Measurements from ENCODE around the gene SNRNP48. TPM values are rescaled to one million over a fixed set of nuclear protein-coding genes. Genes with fewer than 3 reads are reported as not detected.

SNRNP48 gene
- polyA plus RNA-seq, 1 donor (not counting 4 experiments of a cell fraction or from before 2014, with no cell fraction given), result 12.2 TPM

- no peak overlapping the region for H3K4me3 ChIP-seq (ENCODE audit: control insufficient read depth in 2 of 3, extremely low read depth in 1 of 3, insufficient read depth in 2 of 3, low read depth in 1 of 3, low read length in 3 of 3)
- TF ChIP-seq EZH2 (IDR thresholded peaks at IDR 0.05; ENCODE audit: low read length) (no peak), CTCF (optimal IDR thresholded peaks at IDR 0.05 in 1 of 3, IDR thresholded peaks at IDR 0.05 in 1 of 3, conservative IDR thresholded peaks at IDR 0.05 in 1 of 3; ENCODE audit: extremely low read depth in 1 of 3, insufficient read depth in 2 of 3, low read length in 3 of 3) (no peak)
- no peaks in the 10 kb centered on the region for H3K79me2 ChIP-seq (ENCODE audit: control insufficient read depth, insufficient read depth, low read length)
- H3K9me3 ChIP-seq (ENCODE audit: control insufficient read depth, low read depth, low read length), result no peaks in the 10 kb centered on the region
- dilution Hi-C loops (cut with MboI; ENCODE audit: extremely low pct_ligation_motif_present, low sequenced_read_pairs), result no loop called here
- no peak for FAIRE-seq
- H3K9me1 ChIP-seq (ENCODE audit: control insufficient read depth, extremely low read depth, insufficient read depth, low read length), result no peaks in the 10 kb centered on the region
- H2AFZ ChIP-seq (ENCODE audit: control insufficient read depth, low read length), result no peak overlapping the region
- H3K4me2 ChIP-seq (ENCODE audit: control insufficient read depth, extremely low read depth, insufficient read depth, low read depth, low read length), result no peak overlapping the region
- no peak overlapping the region for H3K9ac ChIP-seq (ENCODE audit: control insufficient read depth, extremely low read depth, insufficient read depth, low read length)
- DNase-seq (ENCODE audit: low read depth, low spot score), result no peak
- no peaks in the 10 kb centered on the region for H3K36me3 ChIP-seq (ENCODE audit: control insufficient read depth in 2 of 2, extremely low read depth in 1 of 2, insufficient read depth in 2 of 2, low read length in 2 of 2)
- no peaks in the 10 kb centered on the region for H3K27me3 ChIP-seq (ENCODE audit: control insufficient read depth, extremely low read depth, insufficient read depth, low read length)
- H3K27ac ChIP-seq (ENCODE audit: control insufficient read depth, insufficient read depth, low read length), result no peak overlapping the region
- no peaks in the 10 kb centered on the region for H3K4me1 ChIP-seq (ENCODE audit: control insufficient read depth, extremely low read depth, insufficient read depth, low read length)
- H4K20me1 ChIP-seq (ENCODE audit: control insufficient read depth, extremely low read depth, insufficient read depth, low read length), result no peaks in the 10 kb centered on the region
These were observed 38.5 kb downstream of the SNRNP48 start for GRCh38 chr6:7628479-7628878.

GRCh38 chr6:7628909-7629308 is 38.9 kb downstream of the SNRNP48 start:
- FAIRE-seq, result no peak
- no peak overlapping the region for H3K4me3 ChIP-seq (ENCODE audit: control insufficient read depth in 2 of 3, extremely low read depth in 1 of 3, insufficient read depth in 2 of 3, low read depth in 1 of 3, low read length in 3 of 3)
- no peak overlapping the region for H3K27ac ChIP-seq (ENCODE audit: control insufficient read depth, insufficient read depth, low read length)
- no peaks in the 10 kb centered on the region for H3K36me3 ChIP-seq (ENCODE audit: control insufficient read depth in 2 of 2, extremely low read depth in 1 of 2, insufficient read depth in 2 of 2, low read length in 2 of 2)
- no peaks in the 10 kb centered on the region for H4K20me1 ChIP-seq (ENCODE audit: control insufficient read depth, extremely low read depth, insufficient read depth, low read length)
- TF ChIP-seq CTCF (optimal IDR thresholded peaks at IDR 0.05 in 1 of 3, IDR thresholded peaks at IDR 0.05 in 1 of 3, conservative IDR thresholded peaks at IDR 0.05 in 1 of 3; ENCODE audit: extremely low read depth in 1 of 3, insufficient read depth in 2 of 3, low read length in 3 of 3) (no peak), EZH2 (IDR thresholded peaks at IDR 0.05; ENCODE audit: low read length) (no peak)
- no peaks in the 10 kb centered on the region for H3K4me1 ChIP-seq (ENCODE audit: control insufficient read depth, extremely low read depth, insufficient read depth, low read length)
- no peaks in the 10 kb centered on the region for H3K9me1 ChIP-seq (ENCODE audit: control insufficient read depth, extremely low read depth, insufficient read depth, low read length)
- H3K9me3 ChIP-seq (ENCODE audit: control insufficient read depth, low read depth, low read length), result no peaks in the 10 kb centered on the region
- dilution Hi-C loops (cut with MboI; ENCODE audit: extremely low pct_ligation_motif_present, low sequenced_read_pairs), result no loop called here
- no peaks in the 10 kb centered on the region for H3K27me3 ChIP-seq (ENCODE audit: control insufficient read depth, extremely low read depth, insufficient read depth, low read length)
- no peak overlapping the region for H3K9ac ChIP-seq (ENCODE audit: control insufficient read depth, extremely low read depth, insufficient read depth, low read length)
- no peak for DNase-seq (ENCODE audit: low read depth, low spot score)
- no peaks in the 10 kb centered on the region for H3K79me2 ChIP-seq (ENCODE audit: control insufficient read depth, insufficient read depth, low read length)
- no peak overlapping the region for H2AFZ ChIP-seq (ENCODE audit: control insufficient read depth, low read length)
- H3K4me2 ChIP-seq (ENCODE audit: control insufficient read depth, extremely low read depth, insufficient read depth, low read depth, low read length), result no peak overlapping the region
